HG02588 (cell line): ENCODE data around the gene ACSS1.
A peak's percentile ranks its signal among the peaks of the same experiment; 100 is the strongest.

Experiments used
- ATAC-seq: cut with Tn5 transposase; IDR thresholded peaks from one replicate; pipeline ENCODE4 v1.9.1; 2021; ENCODE audit warnings: mild to moderate bottlenecking, moderate library complexity; ENCODE audit not compliant: unreplicated experiment

ACSS1 gene

GRCh38 chr20:24996449-24997377 lies 61.2 kb downstream of the ACSS1 start:
- no peak for ATAC-seq

DNA sequence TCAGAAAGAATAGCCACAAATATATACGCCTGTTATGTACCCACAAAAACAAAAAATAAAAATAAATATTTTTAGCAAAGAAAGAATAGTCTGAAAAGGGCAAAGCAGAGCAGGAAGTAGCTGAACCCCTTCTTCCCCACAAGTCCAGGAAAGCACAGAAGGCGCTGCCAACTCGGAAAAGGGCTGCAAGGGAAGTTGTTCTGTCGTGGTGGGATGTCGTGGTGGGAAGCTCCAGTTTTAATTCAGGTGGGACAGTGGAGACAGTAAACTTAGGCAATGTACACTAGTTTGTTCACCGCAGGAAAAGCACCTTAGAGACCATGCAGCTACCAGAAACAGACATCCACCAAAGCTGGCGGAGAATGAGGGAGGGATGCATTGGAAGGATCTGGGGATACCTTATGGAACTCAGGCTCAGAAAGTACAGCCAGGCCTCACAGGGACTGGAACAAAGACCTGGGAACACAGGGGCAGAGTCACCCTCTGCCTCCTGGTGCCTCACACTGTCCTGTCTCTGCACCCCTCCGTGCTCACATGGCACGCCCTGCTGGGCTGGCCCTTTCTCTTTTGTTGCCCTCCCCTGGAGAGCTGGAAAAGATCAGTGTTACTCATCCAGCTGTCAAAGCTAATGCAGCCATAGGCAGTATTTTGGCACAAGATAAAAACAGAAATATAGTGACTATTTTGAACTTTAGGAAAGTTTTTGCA lies 62.0 kb downstream of the ACSS1 start:
- no peak for ATAC-seq

DNA sequence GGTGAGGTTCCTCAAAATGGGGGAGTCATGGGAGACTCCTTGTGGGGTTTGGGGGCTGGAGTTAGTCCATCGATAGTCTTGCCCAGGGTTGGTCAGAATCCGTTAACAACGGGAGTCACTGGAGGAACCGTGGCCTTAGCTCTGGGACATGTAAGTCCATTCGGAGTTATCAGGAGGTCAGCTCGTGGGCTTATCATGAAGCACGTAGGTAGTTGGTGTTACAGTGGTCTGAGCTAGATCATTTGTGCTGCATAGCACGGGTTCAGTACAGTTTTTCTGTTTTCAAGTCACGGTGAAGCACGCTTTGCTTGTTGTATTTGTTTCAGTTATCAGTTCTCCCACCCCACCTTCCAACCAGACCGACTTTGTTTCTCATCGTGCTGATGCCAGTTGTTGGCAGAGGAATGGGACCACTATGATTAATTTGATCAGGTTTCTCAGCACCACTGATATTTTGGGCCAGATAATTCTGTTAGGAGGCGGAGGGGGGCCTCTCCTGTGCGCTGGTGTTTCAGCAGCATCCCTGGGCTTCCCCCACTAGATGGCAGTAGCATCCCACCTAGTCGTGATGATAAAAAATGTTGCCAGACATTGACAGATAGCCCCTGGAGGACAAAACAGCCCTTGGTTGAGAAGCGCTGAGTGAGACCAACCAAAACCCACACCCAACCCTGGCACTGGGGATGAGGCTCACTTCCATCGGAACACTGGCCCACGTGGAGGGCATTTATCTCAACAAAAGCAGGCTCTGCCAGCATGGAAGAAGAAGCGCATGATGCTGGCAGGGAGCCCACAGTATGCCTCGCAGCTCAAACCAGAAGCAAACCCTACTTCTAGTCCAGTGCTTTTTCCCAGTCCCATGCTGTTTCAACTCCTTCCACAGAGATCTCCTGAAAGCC lies 63.2 kb downstream of the ACSS1 start:
- ATAC-seq, result peak; percentile 22

DNA sequence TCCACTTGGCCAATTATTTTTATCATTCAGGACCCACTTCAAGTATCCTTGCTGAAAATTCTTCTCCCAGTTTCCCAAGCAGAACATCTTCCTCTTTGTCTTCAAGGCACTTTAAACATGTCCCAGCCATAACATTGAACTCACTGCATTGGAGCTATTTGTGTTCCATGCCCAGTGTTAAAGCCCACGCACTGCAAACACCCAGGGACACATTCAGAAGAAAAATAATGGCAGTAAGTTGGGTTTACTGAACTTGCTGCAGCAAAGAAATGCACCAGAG lies 63.8 kb downstream of the ACSS1 start:
- no peak for ATAC-seq

DNA sequence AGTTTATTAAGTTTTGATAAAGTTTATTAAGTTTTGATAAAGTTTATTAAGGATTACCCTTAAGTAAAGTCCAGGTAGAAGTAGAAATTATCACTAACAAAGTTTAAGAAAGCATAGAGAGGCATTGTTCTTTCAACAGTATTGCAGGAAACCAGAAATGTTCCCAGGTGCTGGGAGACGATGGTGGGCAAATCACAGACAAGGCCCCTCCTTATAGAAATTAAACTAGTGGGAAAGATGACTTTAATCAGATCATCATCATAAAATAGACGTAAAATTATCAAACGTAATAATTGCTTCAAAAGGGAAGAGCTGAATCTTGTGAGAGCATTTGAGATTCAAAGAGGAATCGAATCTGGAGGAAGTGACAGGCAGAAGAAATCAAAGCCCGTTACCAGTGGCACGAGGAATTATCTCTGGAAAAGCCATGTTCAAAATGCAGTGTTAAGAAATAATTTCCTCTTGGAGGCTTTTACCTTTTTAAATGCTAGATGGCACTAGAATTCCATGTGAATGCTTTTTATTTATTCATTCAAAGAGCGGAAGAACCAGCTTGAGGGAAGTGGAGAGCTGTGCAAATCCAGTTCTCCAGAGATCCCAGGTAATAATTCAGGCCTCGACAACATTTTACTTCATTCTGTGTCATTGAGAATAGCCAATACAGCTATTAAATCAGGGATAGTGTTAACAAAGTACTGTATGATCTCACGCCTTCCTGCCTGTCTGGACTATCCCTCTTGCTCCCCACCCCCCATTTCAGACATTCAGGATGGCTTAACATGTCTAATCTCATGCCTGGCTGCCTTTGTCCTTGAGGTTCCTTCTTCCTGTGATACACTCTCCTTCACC lies 64.4 kb downstream of the ACSS1 start:
- ATAC-seq, result no peak

DNA sequence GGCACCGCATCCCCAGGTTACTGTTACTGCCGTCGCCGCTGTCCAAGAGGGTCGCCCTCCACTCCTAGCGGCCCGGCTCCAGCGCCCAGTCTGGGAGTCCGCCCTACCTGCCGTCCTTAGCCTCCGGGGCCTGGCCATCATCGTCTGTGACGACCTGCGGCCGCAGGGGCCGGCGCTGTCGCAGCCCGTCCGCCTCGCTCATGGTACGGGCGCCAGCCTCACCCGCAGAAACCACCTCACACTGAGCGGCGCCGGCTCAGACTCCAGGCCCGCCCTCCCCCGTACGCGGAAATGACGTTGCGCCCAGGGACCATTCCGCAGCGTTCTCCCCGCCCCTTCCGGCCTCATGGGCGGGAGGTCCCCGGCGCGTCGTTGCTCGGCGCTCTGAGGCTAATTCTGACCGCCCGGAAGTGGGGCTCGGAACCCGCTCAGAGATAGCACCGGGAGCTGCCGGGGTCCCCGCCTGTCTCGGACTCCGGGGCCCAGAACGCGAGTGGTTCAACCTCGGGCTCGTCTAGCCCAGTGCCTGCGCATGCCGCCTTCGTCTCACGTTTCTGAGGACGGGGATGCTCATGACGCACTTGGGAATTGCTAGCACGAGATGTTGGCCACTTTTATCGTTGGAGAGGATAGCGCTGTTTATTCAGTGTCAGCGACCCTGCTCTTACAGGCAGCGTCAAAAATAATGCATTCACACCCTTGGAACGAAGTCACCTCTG lies 65.3 kb downstream of the ACSS1 start, which contains the start of gene APMAP:
TSS of gene APMAP (minus strand) at position 265 of the 719 bp plus-strand sequence. CDS start at position 202, 63 bp downstream.
- ATAC-seq, result peak; percentile 97

DNA sequence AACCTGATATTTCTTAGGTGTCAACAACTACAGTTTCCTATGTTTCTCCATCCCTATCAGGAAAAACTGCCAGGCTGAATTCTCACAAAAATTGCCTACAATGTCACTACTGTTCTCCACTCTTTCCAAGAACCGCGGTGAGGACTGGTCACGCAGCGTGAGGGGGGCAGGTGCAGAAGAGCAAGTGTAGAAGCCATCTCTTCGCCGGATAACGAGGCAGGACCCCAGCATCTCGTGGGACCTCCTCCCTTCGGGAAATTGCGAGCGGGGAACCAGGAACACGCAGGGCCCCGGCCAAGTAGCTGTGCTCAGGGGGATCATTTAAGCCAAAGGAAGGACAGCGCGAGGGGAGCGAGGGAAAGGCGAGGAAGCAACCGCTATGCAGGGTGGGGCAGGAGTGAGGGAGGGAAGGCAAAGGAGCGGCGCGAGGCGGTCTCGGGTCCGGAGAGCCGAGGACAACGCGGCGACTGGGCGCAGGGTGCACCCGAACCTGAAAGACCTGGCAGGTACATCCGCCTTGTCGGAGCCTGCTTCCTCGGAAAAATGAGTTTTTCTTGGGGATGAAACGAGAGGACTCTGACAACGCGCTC lies 65.9 kb downstream of the ACSS1 start:
- ATAC-seq, result peak; percentile 26

- ATAC-seq, result no peak
Measured at GRCh38 chr20:24990810-24991252, 67.1 kb downstream of the ACSS1 start.

- ATAC-seq, result no peak
Measured at GRCh38 chr20:24989162-24989561, 68.8 kb downstream of the ACSS1 start.

- ATAC-seq, result no peak
Measured at GRCh38 chr20:24987873-24988835, 69.8 kb downstream of the ACSS1 start.

DNA sequence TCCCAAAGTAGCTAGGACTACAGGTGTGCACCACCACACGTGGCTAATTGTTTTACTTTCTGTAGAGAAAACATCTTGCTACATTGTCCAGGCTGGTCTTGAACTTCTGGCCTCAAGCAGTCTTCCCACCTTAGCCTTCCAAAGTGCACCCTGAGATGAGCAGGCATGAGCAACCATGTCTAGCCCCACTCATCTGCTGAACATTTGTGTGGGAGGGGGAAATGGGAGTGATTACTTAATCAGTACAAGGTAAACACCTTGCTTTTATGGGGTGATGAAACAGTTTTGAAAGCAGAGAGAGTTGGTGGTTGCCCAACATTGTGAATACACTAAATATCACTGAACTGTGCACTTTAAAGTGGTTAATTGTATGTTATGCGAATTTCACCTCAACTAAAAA lies 70.7 kb downstream of the ACSS1 start:
- no peak for ATAC-seq

GRCh38 chr20:24986436-24987015 lies 71.4 kb downstream of the ACSS1 start:
- no peak for ATAC-seq

DNA sequence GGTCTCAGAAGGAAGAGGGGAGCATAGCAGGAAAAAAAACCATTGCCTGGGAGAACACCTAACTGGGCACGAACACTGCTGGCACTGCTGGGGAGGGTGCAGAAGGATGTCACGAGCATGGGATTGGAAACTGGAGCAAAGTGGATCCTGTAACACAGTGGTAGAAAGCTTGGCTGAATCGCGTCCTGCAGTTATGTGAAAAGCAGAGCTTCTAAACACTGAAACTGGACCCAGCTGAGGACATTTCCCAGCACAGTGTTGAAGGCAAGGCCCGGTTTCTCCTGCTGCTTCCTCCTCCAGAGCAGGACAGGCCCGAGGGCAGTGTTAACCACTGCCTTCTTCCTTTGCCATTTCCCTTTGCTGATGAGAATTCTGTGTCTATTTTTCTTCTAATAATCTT lies 72.1 kb downstream of the ACSS1 start:
- ATAC-seq, result no peak

DNA sequence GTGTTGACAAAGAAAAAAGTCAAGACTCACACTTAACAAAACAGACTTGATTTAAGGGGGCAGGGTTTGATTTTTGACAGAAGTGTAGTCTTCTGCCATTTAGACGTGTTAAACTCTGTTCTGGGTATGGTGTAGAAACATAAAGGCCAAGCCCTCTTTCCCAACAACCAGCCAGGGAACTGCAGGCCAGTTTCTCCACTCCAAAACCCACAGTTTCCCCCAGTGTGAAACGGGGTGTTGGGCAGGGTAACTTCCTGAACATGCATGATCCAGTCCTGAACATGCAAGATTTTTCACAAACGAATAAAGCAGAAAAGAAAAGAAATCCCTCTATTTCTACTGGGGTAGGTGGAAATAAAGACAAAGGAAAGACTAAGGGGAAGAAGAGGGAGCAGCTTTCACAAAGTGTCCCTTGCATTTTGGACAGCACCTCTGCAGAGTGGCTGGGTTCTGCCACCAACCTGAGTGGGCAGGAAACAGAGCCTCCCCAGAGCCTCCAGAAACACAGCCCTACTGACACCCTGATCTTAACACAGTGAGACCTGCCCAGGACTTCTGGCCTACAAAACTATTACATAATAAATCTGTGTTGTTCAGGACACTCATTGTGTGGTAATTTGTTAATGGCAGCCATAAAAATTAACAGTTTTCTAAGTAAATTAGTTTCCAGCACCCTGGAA lies 72.8 kb downstream of the ACSS1 start:
- no peak for ATAC-seq

DNA sequence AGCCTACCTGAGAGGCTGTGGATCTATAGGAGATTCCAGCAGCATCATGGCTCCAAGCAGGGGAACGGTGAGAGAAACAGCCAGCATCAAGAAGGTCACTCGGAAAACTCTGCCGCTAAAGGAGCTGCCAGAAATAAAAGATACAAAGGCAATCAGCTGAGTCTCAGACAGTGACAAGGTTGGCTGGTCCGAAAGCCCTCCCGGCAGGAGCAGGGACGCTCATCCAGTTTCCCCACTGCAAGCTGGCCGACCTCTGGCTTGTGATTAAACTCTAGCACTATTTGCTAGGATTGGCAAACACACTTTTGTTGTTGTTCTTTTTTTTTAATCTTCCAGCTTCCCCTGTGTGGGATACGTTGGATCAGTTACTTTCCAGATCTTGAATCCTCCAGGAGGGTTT lies 74.0 kb downstream of the ACSS1 start:
- ATAC-seq, result no peak

- no peak for ATAC-seq
Measured at GRCh38 chr20:24981790-24982189, 76.1 kb downstream of the ACSS1 start.

- no peak for ATAC-seq
Measured at GRCh38 chr20:24981282-24981681, 76.7 kb downstream of the ACSS1 start.
